ENCODE measurements around the gene ZNF433.
"Not testable (repeated sequence)": the region's sequence is repeated elsewhere in the genome, so short reads cannot be mapped to it uniquely, and the experiment has no call there.

Gene ZNF433

DNA sequence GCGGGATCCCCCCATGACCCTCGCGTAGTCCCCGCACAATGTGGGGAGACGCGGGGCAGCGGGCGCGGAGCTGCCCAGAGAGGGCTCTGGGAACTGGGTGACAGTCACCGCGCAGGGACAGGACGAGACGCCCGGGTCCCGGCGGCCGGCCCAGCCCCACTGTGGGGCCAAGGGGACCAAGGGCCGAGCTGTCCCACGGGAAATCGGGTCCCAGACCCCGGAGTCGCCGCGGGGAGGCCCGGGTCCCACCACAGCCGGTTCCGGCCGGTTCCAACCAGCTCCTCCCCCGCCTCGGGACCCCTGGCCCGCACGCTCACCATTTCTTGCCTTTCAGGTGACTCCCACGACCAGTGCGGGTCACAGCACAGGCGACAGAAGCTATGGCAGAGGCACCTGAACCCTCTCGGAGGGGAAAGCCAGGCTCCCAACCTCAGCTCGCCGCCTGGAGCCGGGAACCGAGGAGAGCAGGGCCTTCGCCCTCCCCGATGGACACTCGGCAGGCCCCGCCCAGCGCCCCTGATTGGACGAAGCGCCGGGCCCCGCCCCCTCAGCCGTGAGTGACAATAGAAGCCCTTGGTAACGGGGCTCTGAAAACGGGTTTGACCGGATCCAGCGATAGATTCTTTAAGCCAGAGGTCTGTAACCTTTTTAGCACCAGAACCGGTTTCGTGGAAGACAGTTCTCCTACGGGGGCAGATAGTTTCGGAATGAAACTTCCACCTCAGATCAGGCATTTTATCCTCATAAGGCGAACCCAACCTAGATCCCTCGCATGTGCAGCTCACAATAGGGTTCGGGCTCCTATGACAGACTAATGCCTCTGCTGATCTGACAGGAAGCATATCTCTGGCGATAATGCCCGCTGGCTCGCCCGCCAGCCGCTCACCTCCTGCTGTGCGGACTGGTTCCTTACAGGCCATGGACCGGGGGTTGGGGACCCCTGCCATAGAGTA lies at the start of gene ZNF433:
TSS of gene ZNF433 (minus strand) at position 460 of the 953 bp plus-strand sequence. CDS start at position 320, 140 bp downstream.
- peak; percentile 42 for DNase-seq

GRCh38 chr19:12083336-12083735 lies 47.9 kb upstream of the ZNF433 start:
- DNase-seq = not testable (repeated sequence)

GRCh38 chr19:12077375-12077774 lies 41.9 kb upstream of the ZNF433 start:
- no peak for DNase-seq

- DNase-seq = not testable (repeated sequence)
These were observed 40.9 kb upstream of the ZNF433 start for GRCh38 chr19:12076331-12076730.

GRCh38 chr19:12075538-12076139 lies 40.2 kb upstream of the ZNF433 start:
- no peak for DNase-seq

DNA sequence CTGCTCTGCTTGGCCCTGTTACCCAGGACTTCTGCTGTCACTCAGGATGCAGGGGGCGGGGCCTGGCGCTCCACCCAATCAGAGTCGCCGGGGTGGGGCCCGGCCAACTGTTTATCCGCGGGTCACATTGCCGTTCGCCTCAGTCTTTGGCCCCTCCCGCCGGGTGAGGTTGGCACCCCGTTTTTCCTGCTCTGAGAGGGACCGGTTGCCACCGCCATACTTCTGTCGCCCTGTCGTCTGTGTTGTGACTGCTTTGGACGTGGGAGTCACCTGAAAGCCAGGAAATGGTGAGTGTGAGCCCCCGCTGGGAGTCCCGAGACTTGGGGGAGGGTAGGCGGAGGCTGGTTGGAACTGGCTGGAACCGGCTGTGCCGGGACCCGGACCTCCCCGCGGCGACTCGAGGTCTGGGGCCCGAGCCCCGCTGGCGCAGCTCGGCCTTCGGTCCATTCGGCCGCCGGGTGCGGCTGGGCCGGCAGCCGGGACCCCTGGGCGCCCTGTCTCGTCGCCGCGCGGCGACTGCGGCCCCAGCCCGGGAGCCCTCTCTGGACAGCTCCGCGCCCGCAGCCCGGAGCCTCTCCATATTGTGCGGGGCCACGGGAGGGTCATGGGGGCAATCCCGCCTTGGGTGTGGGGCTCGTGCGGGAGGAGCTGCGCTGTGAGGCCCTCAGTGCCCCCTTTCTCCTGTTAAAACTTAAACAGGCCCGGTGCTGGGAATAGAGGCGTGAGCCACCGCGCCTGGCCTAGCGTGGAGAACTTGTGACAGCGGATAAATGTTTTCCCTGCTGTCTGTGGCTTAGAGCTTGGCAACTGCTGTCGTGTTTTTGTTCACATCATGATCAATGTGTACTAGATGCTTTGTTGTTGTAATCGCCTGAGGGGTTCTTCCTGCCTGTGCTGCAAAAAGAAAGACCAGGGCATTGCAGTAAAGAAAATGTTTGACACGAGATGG lies 29.4 kb upstream of the ZNF433 start, which contains the start of gene ZNF844:
TSS of gene ZNF844 (plus strand) at position 142 of the 949 bp plus-strand sequence. CDS start at position 285, 143 bp downstream.
- peak; percentile 57 for DNase-seq

DNA sequence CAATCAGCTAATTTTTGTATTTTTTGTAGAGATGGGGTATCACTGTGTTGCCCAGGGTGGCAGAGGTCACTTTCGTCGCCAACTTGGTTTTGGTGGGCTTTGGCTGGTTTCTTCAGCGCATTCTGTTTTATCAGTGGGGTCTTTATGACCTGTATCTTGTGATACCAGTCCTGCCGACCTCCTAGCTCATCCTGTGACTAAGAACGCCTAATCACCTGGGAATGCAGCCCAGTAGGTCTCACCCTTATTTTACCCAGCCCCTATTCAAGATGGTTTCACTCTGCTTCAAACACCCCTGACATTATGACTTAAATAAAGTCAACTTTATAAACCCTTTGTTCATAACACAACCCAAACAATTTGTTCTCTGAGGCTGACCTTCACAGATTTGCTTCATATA lies 20.3 kb upstream of the ZNF433 start:
- no peak for DNase-seq

- DNase-seq = peak; percentile 86
These were observed 17.2 kb upstream of the ZNF433 start, which contains the start of gene ZNF878 for GRCh38 chr19:12052497-12053169. ZNF878 (minus strand) TSS chr19:12052961; CDS start chr19:12052801, 160 bp downstream.

- no peak for DNase-seq
These were observed 16.6 kb upstream of the ZNF433 start for GRCh38 chr19:12052091-12052496.

DNA sequence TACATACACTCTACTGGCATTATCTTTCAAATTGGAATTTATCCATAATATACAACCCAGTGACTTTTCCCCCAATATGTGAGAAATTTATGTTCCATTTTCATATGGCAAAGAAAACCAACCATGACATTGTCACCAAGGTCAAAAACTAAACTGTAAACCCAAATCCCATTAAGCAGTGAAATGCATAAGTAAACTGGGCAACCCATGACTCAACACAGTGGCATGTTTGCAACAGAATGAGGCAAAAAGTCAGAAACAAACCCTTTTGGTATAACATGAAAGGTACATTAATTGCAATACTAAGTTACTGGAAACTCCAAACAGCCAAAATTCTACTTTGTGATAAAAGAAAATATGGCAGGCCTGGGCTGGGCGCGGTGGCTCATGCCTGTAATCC lies 12.4 kb upstream of the ZNF433 start:
- DNase-seq = no peak

GRCh38 chr19:12043752-12044422 lies 8.4 kb upstream of the ZNF433 start:
- no peak for DNase-seq

DNA sequence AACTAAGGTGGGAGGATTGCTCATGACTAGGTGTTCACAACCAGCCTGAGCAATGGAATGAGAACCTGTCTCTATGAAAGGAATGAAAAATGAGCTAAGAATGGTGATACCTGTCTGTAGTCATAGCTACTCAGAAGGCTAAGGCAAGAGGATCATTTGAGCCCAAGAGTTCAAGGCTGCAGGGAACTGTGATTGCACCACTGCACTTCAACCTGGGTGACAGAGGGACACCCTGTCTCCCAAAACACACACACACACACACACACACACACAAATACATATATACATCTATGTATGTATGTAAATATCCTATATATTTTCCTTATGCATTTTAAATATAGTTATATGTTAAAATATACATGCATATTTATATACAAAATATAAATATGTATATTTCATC lies 7.4 kb upstream of the ZNF433 start:
- no peak for DNase-seq

DNA sequence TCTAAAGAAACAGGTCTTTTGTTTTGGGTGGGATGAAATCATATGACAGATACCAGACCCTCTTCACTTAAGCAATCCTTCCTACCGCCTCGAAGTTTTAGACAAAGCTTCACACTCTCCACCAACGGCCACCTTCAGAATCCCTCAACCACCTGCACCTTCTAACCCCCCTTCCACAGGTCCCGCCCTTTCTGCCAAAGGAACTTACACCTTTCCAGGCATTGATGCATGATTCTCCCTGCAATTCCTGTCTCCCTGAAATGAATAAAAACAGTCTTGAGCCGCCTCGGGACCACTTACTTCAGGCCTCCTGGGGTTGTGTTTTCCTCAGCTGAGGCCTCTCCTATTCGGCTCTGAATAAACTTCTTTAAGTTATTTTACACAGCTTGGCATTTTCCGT lies 859 bp downstream of the ZNF433 start:
- DNase-seq = no peak

DNA sequence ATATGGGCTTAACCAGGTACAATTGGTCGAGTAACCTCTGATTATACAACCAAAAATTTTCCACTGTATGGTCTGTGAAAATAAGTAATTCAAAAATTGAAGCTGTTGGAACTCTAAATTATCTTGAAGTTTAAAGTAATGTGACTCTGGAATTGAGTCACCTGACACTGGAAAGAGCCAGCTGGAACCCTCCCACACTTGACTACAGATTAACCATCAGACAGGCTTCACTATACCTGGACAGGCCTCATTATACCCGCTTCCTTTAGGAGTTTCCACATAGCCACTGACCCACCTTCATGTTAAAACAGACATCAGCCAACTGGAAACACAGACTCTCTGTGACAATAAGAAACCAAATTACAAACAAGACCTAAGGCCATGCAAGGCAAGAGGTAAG lies 1.3 kb downstream of the ZNF433 start:
- no peak for DNase-seq

- no peak for DNase-seq
These were observed 19.7 kb downstream of the ZNF433 start for GRCh38 chr19:12015753-12016116.

DNA sequence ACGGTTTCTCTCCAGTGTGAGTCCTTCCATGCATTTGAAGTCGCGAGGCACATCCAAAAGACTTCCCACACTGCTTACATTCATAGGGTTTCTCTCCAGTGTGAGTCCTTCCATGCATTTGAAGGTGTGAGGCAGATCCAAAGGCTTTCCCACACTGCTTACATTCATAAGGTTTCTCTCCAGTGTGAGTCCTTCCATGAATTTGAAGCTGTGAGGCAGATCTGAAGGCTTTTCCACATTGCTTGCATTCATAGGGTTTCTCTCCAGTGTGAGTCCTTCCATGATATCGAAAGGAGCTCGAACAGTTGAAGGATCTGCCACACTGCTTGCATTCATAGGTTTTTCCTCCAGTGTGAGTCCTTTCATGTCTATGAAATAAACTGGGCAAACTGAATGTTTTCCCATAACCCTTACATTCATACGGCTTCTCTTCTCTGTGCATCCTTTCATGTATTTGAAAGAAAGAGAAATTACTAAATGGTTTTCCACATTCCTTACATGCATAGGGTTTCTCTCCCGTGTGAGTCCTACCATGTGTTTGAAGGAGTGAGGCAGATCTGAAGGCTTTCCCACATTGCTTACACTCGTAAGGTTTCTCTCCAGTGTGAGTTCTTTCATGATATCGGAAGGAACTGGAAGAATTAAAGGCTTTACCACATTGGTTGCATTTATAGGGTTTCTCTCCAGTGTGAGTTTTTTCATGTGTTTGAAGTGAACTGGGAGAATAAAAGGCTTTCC lies 20.3 kb downstream of the ZNF433 start:
- DNase-seq = no peak

DNA sequence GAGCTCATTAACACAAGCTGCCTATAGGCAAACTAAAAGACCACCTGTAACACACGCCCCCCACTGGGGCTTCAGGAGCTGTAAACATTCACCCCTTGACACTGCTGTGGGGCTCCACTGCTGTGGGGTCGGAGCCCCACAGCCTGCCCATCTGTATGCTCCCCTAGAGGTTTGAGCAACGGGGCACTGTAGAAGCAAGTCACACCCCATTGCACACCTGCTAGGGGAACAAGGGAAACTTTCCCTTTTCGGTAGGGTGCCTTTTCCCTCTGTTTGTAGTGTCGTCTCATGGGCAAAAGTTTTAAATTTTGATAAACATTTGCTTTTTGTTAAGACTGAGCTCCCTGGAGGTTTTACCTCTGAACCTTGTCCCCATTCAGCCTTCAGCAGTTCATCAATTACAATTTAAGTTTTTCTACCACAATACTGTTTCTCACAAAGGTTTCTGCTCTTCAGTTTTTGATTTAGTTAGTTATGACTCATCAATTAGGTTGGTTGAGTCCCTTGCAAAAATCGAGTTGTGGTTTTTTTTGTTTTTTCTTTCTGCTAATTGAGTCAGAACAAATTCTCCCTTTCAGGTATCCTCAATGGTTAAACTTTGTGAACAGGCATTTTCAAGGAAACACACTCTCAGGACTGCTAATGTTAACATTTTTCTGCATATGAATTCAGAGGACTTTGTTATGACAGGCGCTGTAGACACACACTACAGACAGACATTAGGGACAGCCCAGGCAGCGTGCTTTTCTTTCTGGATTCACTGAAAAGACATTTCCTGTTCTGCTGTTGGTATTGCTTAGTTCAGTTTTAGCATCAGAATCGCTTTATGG lies 35.1 kb downstream of the ZNF433 start:
- no peak for DNase-seq

- no peak for DNase-seq
These were observed 40.3 kb downstream of the ZNF433 start for GRCh38 chr19:11995174-11995573.

DNA sequence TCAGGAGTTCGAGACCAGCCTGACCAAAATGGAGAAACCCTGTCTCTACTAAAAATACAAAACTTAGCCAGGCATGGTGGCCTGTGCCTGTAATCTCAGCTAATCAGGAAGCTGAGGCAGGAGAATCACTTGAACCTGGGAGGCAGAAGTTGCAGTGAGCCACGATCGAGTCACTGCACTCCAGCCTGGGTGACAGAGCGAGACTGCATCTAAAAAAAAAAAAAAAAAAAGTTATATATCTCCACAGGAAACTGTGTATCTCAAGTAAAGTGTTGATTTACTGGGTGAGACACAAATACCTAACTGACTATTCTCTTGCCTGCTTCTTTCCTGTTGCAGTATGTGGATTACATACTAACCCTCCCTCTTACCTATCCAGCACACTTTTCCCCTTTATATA lies 43.6 kb downstream of the ZNF433 start:
- not testable (repeated sequence) for DNase-seq

DNA sequence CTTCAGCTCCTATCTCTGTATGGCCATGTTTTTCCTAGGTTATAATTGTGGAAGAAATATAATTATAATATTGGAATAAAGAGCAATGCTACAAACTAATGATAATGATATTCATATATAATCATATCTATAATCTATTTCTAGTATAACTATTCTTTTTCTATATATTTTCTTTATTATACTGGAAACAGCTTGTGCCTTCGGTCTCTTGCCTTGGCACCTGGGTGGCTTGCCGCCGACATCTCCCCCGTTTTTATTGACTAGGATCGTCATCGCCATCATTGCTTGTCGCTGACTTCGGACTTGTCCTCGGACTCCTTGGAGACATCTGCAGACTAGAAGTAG lies 46.4 kb downstream of the ZNF433 start:
- no peak for DNase-seq
